SK-N-SH (cell line): ENCODE data around the gene LRMDA. TPM values are rescaled to one million over a fixed set of nuclear protein-coding genes. Genes with fewer than 3 reads are reported as not detected.

Experiments used
- CTCF ChIA-PET: fragments of 300-600, 350-600 bp; formaldehyde crosslinking; extraction: SDS; loops from one replicate; lab custom pipeline; 2021; lab: Yijun Ruan, JAX
- POLR2A ChIA-PET: fragments of 350-600 bp; sonication (Branson Sonifier 250); formaldehyde crosslinking; extraction: SDS; loops from one replicate; lab custom pipeline; 2020; ENCODE audit warnings: antibody characterized with exemption, inconsistent platforms; lab: Yijun Ruan, JAX
- DNase-seq: peaks from one replicate; pipeline ENCODE4 v3.0.0; 2012
- H2AFZ ChIP-seq: fragments of 200-600 bp; sonication (generic); 2 replicates; pipeline ENCODE4 v1.8.1; 2016; ENCODE audit warnings: antibody characterized with exemption, mild to moderate bottlenecking, low read depth
- H3F3A ChIP-seq: fragments of 200-600 bp; sonication (generic); replicated peaks from 2 replicates; pipeline ENCODE3; 2016; ENCODE audit warnings: antibody characterized with exemption, mild to moderate bottlenecking; ENCODE audit not compliant: insufficient read depth
- H3K27ac ChIP-seq, 2 experiments: fragments of 200-500 bp in 1 of 2; fragments of 200-600 bp in 1 of 2; sonication (Bioruptor generic) in 1 of 2; sonication (generic), shearing (Covaris generic) in 1 of 2; 2 replicates each; pipeline versions ENCODE4 v1.5.1 to v1.6.1; 2014 to 2016; ENCODE audit warnings: low read depth in 2 of 2, inconsistent platforms in 1 of 2, low read length in 1 of 2, mild to moderate bottlenecking in 1 of 2, mixed read lengths in 1 of 2
- H3K27me3 ChIP-seq: fragments of 200-600 bp; sonication (generic), shearing (Covaris generic); 2 replicates; pipeline ENCODE4 v1.6.1; 2016; ENCODE audit warnings: mixed run types; ENCODE audit not compliant: insufficient read depth
- H3K36me3 ChIP-seq, 2 experiments: fragments of 200-500 bp in 1 of 2; fragments of 200-600 bp in 1 of 2; sonication (Bioruptor generic) in 1 of 2; sonication (generic) in 1 of 2; replicated peaks in 1 of 2; 2 replicates each; pipeline versions ENCODE3 to v1.5.1; 2014 to 2016; ENCODE audit warnings: low read length in 1 of 2, mild to moderate bottlenecking in 1 of 2; ENCODE audit not compliant: insufficient read depth in 2 of 2, control insufficient read depth in 1 of 2
- H3K4me1 ChIP-seq, 2 experiments: fragments of 200-500 bp in 1 of 2; fragments of 200-600 bp in 1 of 2; sonication (Bioruptor generic) in 1 of 2; sonication (generic), shearing (Covaris generic) in 1 of 2; 2 replicates each; pipeline versions ENCODE4 v1.5.1 to v1.6.1; 2014 to 2016; ENCODE audit warnings: low read depth in 1 of 2, low read length in 1 of 2, mixed run types in 1 of 2; ENCODE audit not compliant: insufficient read depth in 2 of 2, control insufficient read depth in 1 of 2
- H3K4me2 ChIP-seq: fragments of 200-600 bp; sonication (generic), shearing (Covaris generic); 2 replicates; pipeline ENCODE4 v1.6.1; 2017; ENCODE audit warnings: mixed run types
- H3K4me3 ChIP-seq, 2 experiments: fragments of 200-500 bp in 1 of 2; fragments of 200-600 bp in 1 of 2; sonication (Bioruptor generic) in 1 of 2; sonication (generic), shearing (Covaris generic) in 1 of 2; 2 replicates each; pipeline versions ENCODE4 v1.5.1 to v1.8.1; 2014 to 2016; ENCODE audit warnings: low read depth in 2 of 2, inconsistent platforms in 1 of 2, low read length in 1 of 2, mild to moderate bottlenecking in 1 of 2, mixed read lengths in 1 of 2, moderate library complexity in 1 of 2
- H3K79me2 ChIP-seq: fragments of 200-600 bp; sonication (generic); 2 replicates; pipeline ENCODE4 v1.8.1; 2017; ENCODE audit warnings: mild to moderate bottlenecking; ENCODE audit not compliant: insufficient read depth
- H3K9ac ChIP-seq: fragments of 200-600 bp; sonication (generic); 2 replicates; pipeline ENCODE4 v1.6.1; 2017; ENCODE audit warnings: mixed run types
- H3K9me2 ChIP-seq: fragments of 200-600 bp; sonication (generic); 2 replicates; pipeline ENCODE4 v1.6.1; 2017; ENCODE audit warnings: mixed run types
- H3K9me3 ChIP-seq: fragments of 200-600 bp; sonication (generic); 2 replicates; pipeline ENCODE4 v1.6.1; 2017; ENCODE audit warnings: mixed run types, mild to moderate bottlenecking, moderate library complexity
- H4K20me1 ChIP-seq: fragments of 200-600 bp; sonication (generic); 2 replicates; pipeline ENCODE4 v1.6.1; 2017; ENCODE audit warnings: mild to moderate bottlenecking, mixed run types; ENCODE audit not compliant: insufficient read depth
- CHD2 ChIP-seq: fragments of 150-350 bp; IDR thresholded peaks from 2 replicates; pipeline ENCODE4 v1.6.1; 2018; ENCODE audit warnings: low read length; ENCODE audit not compliant: partially characterized antibody
- EZH2phosphoT487 ChIP-seq: fragments of 200-600 bp; sonication (generic); IDR thresholded peaks from 2 replicates; pipeline ENCODE4 v1.6.1; 2017; ENCODE audit warnings: low read depth, mixed run types, mild to moderate bottlenecking, antibody characterized with exemption, moderate library complexity, borderline replicate concordance
- FOSL2 ChIP-seq: IDR thresholded peaks from 2 replicates; pipeline ENCODE4 v1.4.0; 2012; ENCODE audit warnings: low read depth, mild to moderate bottlenecking, moderate library complexity, borderline replicate concordance
- GABPA ChIP-seq: IDR thresholded peaks from 2 replicates; pipeline ENCODE4 v1.4.0; 2012; ENCODE audit warnings: low read depth, mild to moderate bottlenecking
- GATA2 ChIP-seq: sonication (generic); formaldehyde crosslinking; IDR thresholded peaks from 2 replicates; pipeline ENCODE4 v1.5.0; 2020; ENCODE audit warnings: mild to moderate bottlenecking, missing genetic modification reagents
- JUND ChIP-seq: IDR thresholded peaks from 2 replicates; pipeline ENCODE4 v1.4.0; 2012
- MEF2A ChIP-seq: IDR thresholded peaks from 2 replicates; pipeline ENCODE4 v1.4.0; 2012; ENCODE audit warnings: low read depth, borderline replicate concordance
- MXI1 ChIP-seq: IDR thresholded peaks from 2 replicates; pipeline ENCODE4 v1.6.1; 2012; ENCODE audit warnings: mild to moderate bottlenecking, low read depth, low read length, improper control_type of control experiment
- NFIC ChIP-seq: IDR thresholded peaks from 2 replicates; pipeline ENCODE4 v1.4.0; 2012; ENCODE audit warnings: borderline replicate concordance
- NRF1 ChIP-seq: IDR thresholded peaks from 2 replicates; pipeline ENCODE4 v1.6.1; 2012; ENCODE audit warnings: low read depth, mild to moderate bottlenecking, low read length
- RAD21 ChIP-seq: IDR thresholded peaks from 2 replicates; pipeline ENCODE4 v1.6.1; 2012; ENCODE audit warnings: mild to moderate bottlenecking, low read length
- RCOR1 ChIP-seq: fragments of 150-350 bp; IDR thresholded peaks from 2 replicates; pipeline ENCODE4 v1.6.1; 2017; ENCODE audit warnings: antibody characterized with exemption, low read length
- RFX5 ChIP-seq: IDR thresholded peaks from 2 replicates; pipeline ENCODE4 v1.6.1; 2012; ENCODE audit warnings: mild to moderate bottlenecking, improper control_type of control experiment, low read length
- RXRA ChIP-seq: IDR thresholded peaks from 2 replicates; pipeline ENCODE4 v1.4.0; 2012; ENCODE audit warnings: low read depth, mild to moderate bottlenecking, borderline replicate concordance
- TCF12 ChIP-seq: IDR thresholded peaks from 2 replicates; pipeline ENCODE4 v1.4.0; 2012
- TEAD4 ChIP-seq: IDR thresholded peaks from 2 replicates; pipeline ENCODE4 v1.4.0; 2012; ENCODE audit warnings: mild to moderate bottlenecking, borderline replicate concordance; ENCODE audit not compliant: insufficient read depth
- ZBTB33 ChIP-seq: IDR thresholded peaks from 2 replicates; pipeline ENCODE4 v1.4.0; 2012; ENCODE audit warnings: low read depth, borderline replicate concordance
- WGBS: methylation state at CpG from one replicate; pipeline ENCODE4 v1.1.6; 2017; ENCODE audit warnings: low lambda C conversion rate; 5-methylcytosine and 5-hydroxymethylcytosine counted together
- polyA plus RNA-seq, 3 experiments: library from polyadenylated mRNA; depleted of rRNA; stranded (reverse); fragments of >200 nt; gene quantifications; 2 replicates each; pipeline ENCODE4 v1.2.3, GENCODE V29; 2012
- TF ChIP-seq, protein P1 (sequence below): IDR thresholded peaks from 2 replicates; pipeline ENCODE4 v1.4.0; 2012; ENCODE audit warnings: low read depth
- TF ChIP-seq, protein P2 (sequence below): IDR thresholded peaks from 2 replicates; pipeline ENCODE4 v1.6.1; 2012; ENCODE audit warnings: mild to moderate bottlenecking, low read depth, low read length, moderate library complexity
- TF ChIP-seq, protein P3 (sequence below): IDR thresholded peaks from 2 replicates; pipeline ENCODE4 v1.4.0; 2012; ENCODE audit warnings: low read depth, borderline replicate concordance
- TF ChIP-seq, protein P4 (sequence below): IDR thresholded peaks from 2 replicates; pipeline ENCODE4; 2012

LRMDA gene
- polyA plus RNA-seq, 1 of the 3 experiments (the other 2 are of a cell fraction) = 0.95 TPM

- ChIA-PET CTCF (interaction anchor here (0.7 to 4.2 kb wide), 15 partner anchors 106 to 1582 kb away, joined by 3 to 26 read pairs (median 5); partner anchors contain the start of gene COMTD1), POLR2A (interaction anchor here (0.6 to 3.1 kb wide), 25 partner anchors 11 to 1709 kb away, joined by 3 to 18 read pairs (median 4); partner anchors contain the start of gene VDAC2)
- H3K4me2 ChIP-seq = peak within 1 kb of the TSS; percentile 93
- peaks cover 60% of the 10 kb centered on the region for H3K79me2 ChIP-seq
- H3K4me1 ChIP-seq = peaks cover 0 to 20% of the 10 kb centered on the region in 2 experiments; a peak in 2 of 4 replicates
- 2% methylated on average over 49 of the region's 88 CpGs for WGBS
- peaks cover 15 to 25% of the 10 kb centered on the region in 2 experiments for H3K36me3 ChIP-seq
- peak; percentile 95 for DNase-seq
- peak within 1 kb of the TSS; percentile 93 to 98 for H3K27ac ChIP-seq
- peaks cover 33% of the 10 kb centered on the region for H4K20me1 ChIP-seq
- no peaks in the 10 kb centered on the region for H3K9me2 ChIP-seq
- H3K9me3 ChIP-seq = no peaks in the 10 kb centered on the region
- peak within 1 kb of the TSS; percentile 99 for H2AFZ ChIP-seq
- H3K4me3 ChIP-seq = peak within 1 kb of the TSS; percentile 82 to 96
- H3F3A ChIP-seq = peaks cover 12% of the 10 kb centered on the region
- H3K9ac ChIP-seq = peak within 1 kb of the TSS; percentile 88
- no peaks in the 10 kb centered on the region for H3K27me3 ChIP-seq
- TF ChIP-seq RAD21 (peak; percentile 43), RCOR1 (no peak), NRF1 (peak; percentile 40), EZH2phosphoT487 (no peak), RFX5 (peak; percentile 46; the same call in 1 of the 2 replicates), RXRA (peak; percentile 65; the same call in 1 of the 2 replicates), FOSL2 (0 out of 2 replicates have a peak, but pooled peaks have one; percentile 6), MEF2A (peak; percentile 7; the same call in 1 of the 2 replicates), MXI1 (peak; percentile 83), TCF12 (peak; percentile 27), CHD2 (peak; percentile 68), TEAD4 (0 out of 2 replicates have a peak, but pooled peaks have one; percentile 15), ZBTB33 (no peak; the same call in 1 of the 2 replicates), JUND (no peak; the same call in 1 of the 2 replicates), GABPA (peak; percentile 62), NFIC (no peak), GATA2 (CRISPR knock-in tag) (no peak)
- TF ChIP-seq, protein P1, sequence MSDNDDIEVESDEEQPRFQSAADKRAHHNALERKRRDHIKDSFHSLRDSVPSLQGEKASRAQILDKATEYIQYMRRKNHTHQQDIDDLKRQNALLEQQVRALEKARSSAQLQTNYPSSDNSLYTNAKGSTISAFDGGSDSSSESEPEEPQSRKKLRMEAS = peak; percentile 79
- TF ChIP-seq, protein P2, sequence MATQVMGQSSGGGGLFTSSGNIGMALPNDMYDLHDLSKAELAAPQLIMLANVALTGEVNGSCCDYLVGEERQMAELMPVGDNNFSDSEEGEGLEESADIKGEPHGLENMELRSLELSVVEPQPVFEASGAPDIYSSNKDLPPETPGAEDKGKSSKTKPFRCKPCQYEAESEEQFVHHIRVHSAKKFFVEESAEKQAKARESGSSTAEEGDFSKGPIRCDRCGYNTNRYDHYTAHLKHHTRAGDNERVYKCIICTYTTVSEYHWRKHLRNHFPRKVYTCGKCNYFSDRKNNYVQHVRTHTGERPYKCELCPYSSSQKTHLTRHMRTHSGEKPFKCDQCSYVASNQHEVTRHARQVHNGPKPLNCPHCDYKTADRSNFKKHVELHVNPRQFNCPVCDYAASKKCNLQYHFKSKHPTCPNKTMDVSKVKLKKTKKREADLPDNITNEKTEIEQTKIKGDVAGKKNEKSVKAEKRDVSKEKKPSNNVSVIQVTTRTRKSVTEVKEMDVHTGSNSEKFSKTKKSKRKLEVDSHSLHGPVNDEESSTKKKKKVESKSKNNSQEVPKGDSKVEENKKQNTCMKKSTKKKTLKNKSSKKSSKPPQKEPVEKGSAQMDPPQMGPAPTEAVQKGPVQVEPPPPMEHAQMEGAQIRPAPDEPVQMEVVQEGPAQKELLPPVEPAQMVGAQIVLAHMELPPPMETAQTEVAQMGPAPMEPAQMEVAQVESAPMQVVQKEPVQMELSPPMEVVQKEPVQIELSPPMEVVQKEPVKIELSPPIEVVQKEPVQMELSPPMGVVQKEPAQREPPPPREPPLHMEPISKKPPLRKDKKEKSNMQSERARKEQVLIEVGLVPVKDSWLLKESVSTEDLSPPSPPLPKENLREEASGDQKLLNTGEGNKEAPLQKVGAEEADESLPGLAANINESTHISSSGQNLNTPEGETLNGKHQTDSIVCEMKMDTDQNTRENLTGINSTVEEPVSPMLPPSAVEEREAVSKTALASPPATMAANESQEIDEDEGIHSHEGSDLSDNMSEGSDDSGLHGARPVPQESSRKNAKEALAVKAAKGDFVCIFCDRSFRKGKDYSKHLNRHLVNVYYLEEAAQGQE = peak; percentile 27; the same call in 1 of the 2 replicates
- TF ChIP-seq, protein P3, sequence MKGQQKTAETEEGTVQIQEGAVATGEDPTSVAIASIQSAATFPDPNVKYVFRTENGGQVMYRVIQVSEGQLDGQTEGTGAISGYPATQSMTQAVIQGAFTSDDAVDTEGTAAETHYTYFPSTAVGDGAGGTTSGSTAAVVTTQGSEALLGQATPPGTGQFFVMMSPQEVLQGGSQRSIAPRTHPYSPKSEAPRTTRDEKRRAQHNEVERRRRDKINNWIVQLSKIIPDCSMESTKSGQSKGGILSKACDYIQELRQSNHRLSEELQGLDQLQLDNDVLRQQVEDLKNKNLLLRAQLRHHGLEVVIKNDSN = peak; percentile 98
- TF ChIP-seq, protein P4, sequence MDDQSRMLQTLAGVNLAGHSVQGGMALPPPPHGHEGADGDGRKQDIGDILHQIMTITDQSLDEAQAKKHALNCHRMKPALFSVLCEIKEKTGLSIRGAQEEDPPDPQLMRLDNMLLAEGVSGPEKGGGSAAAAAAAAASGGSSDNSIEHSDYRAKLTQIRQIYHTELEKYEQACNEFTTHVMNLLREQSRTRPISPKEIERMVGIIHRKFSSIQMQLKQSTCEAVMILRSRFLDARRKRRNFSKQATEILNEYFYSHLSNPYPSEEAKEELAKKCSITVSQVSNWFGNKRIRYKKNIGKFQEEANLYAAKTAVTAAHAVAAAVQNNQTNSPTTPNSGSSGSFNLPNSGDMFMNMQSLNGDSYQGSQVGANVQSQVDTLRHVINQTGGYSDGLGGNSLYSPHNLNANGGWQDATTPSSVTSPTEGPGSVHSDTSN = peak; percentile 48; the same call in 1 of the 2 replicates
Observed at GRCh38 chr10:75401569-75402485, 29.6 kb upstream of the LRMDA start, which contains the start of gene ZNF503. ZNF503 (minus strand) TSS chr10:75401764; CDS start chr10:75401419, 345 bp downstream.
